Activated CD8-positive, alpha-beta T cell treated with anti-CD3 and anti-CD28 coated beads, Interleukin-2, amount 10 ng/mL, durations not matched to agents 7 days and 5 days (primary cell): ENCODE data around the gene BMPER. TPM values are rescaled to one million over a fixed set of nuclear protein-coding genes. Genes with fewer than 3 reads are reported as not detected.

Experiments used
- ATAC-seq: fragments of 150-1000 bp; cut with Tn5 transposase; one replicate; pipeline ENCODE4 v1.10.0; 2021; ENCODE audit warnings: moderate library complexity
- CTCF ChIA-PET: fragments of 350-600 bp; sonication (Branson Sonifier 250); formaldehyde crosslinking; loops from one replicate; lab custom pipeline; 2021; ENCODE audit warnings: antibody characterized with exemption; lab: Charles Lee
- POLR2A ChIA-PET: fragments of 350-600 bp; sonication (Branson Sonifier 250); formaldehyde crosslinking; loops from one replicate; lab custom pipeline; 2021; ENCODE audit warnings: antibody characterized with exemption; lab: Charles Lee
- DNase-seq: peaks from one replicate; pipeline ENCODE4 v3.0.0-alpha.2; 2020
- H3K27ac Mint-ChIP-seq: one replicate; pipeline ENCODE4 v1.8.0; 2021; ENCODE audit warnings: mild to moderate bottlenecking, mixed read lengths
- H3K27me3 Mint-ChIP-seq: one replicate; pipeline ENCODE4 v1.8.0; 2021; ENCODE audit warnings: low read depth, mixed read lengths
- H3K36me3 Mint-ChIP-seq: one replicate; pipeline ENCODE4 v1.8.0; 2021; ENCODE audit warnings: low read depth, mixed read lengths
- H3K4me1 Mint-ChIP-seq: one replicate; pipeline ENCODE4 v1.8.0; 2021; ENCODE audit warnings: low read depth, mixed read lengths
- H3K4me3 Mint-ChIP-seq: one replicate; pipeline ENCODE4 v1.8.0; 2021; ENCODE audit warnings: mild to moderate bottlenecking, mixed read lengths
- H3K9me3 Mint-ChIP-seq: one replicate; pipeline ENCODE4 v1.8.0; 2022; ENCODE audit warnings: mixed read lengths; ENCODE audit not compliant: insufficient read depth
- total RNA-seq, 2 experiments: library from RNA; stranded (reverse); gene quantifications; one replicate each; pipeline ENCODE4 v1.2.3, GENCODE V29; 2021

The BMPER gene
- total RNA-seq, 2 experiments from 2014 or later: not detected

GRCh38 chr7:33932832-33933468 lies 27.6 kb downstream of the BMPER start:
- Mint-ChIP-seq H3K4me1 (peaks cover 4% of the 10 kb centered on the region), H3K36me3 (no peaks in the 10 kb centered on the region), H3K4me3 (no peak overlapping the region), H3K27ac (no peak overlapping the region), H3K27me3 (peaks cover 5% of the 10 kb centered on the region), H3K9me3 (no peaks in the 10 kb centered on the region)
- ATAC-seq (peak; percentile 47), DNase-seq (peak; percentile 69)
- ChIA-PET POLR2A (no interaction called here), CTCF (interaction anchor here (0.6 to 2.6 kb wide), 18 partner anchors 9 to 750 kb away, joined by 3 to 18 read pairs (median 6); no protein-coding TSS in a partner anchor)

- Mint-ChIP-seq H3K36me3 (no peaks in the 10 kb centered on the region), H3K4me1 (peaks cover 4% of the 10 kb centered on the region), H3K27me3 (peaks cover 5% of the 10 kb centered on the region), H3K9me3 (no peaks in the 10 kb centered on the region), H3K4me3 (no peak overlapping the region), H3K27ac (no peak overlapping the region)
- no peak for ATAC-seq
- no peak for DNase-seq
- CTCF ChIA-PET: interaction anchor here (0.6 to 2.6 kb wide), 14 partner anchors 10 to 751 kb away, joined by 3 to 18 read pairs (median 6); no protein-coding TSS in a partner anchor
- POLR2A ChIA-PET: no interaction called here
Observed at GRCh38 chr7:33933611-33934281, 28.4 kb downstream of the BMPER start.

DNA sequence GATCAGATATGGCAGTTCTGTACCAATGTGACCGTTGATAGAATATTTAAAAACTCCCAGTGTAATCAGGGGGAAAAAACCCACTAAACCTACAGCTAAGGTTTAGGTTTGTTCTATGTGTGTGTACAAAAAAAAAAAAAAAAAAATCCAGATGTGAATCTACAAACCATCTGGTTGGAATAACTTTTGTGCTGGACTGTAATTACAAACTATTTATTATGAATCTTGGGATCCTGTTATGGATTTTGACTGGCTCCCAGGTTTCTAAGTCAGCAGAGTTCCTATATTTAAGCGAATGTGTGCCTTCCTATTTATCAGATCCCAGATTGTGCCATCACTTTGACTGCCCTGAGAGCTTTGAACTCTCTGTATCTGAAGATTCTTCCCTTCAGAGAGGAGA lies 29.1 kb downstream of the BMPER start:
- POLR2A ChIA-PET: no interaction called here
- peaks cover 4% of the 10 kb centered on the region for H3K4me1 Mint-ChIP-seq
- no peak for DNase-seq
- H3K27me3 Mint-ChIP-seq: peaks cover 5% of the 10 kb centered on the region
- no peaks in the 10 kb centered on the region for H3K36me3 Mint-ChIP-seq
- CTCF ChIA-PET: interaction anchor here (1.2 to 2.6 kb wide), 2 partner anchors 748 to 751 kb away, joined by 3 to 18 read pairs; no protein-coding TSS in a partner anchor
- no peak overlapping the region for H3K4me3 Mint-ChIP-seq
- no peak for ATAC-seq
- H3K9me3 Mint-ChIP-seq: no peaks in the 10 kb centered on the region
- H3K27ac Mint-ChIP-seq: no peak overlapping the region

DNA sequence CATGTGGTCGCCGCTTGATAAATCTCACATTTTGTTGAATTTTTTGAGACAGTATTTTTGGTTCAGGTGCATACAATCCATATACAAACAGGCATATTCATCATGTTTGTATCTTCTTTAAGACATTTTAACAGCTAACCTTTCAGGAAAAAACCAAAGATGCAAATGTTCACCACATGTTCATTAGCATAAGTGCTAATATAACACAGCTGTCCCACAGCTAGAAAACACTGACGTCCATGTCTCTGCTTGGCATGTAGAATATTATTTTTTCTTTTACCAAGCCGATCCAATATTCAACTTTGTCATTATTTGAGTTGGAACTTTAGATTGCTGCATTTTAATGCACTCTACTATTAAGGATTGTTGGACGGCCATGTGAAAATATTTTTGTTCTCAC lies 31.2 kb downstream of the BMPER start:
- peaks cover 4% of the 10 kb centered on the region for H3K4me1 Mint-ChIP-seq
- ChIA-PET CTCF (no interaction called here), POLR2A (no interaction called here)
- no peaks in the 10 kb centered on the region for H3K9me3 Mint-ChIP-seq
- no peak for ATAC-seq
- no peak overlapping the region for H3K4me3 Mint-ChIP-seq
- no peak overlapping the region for H3K27ac Mint-ChIP-seq
- H3K36me3 Mint-ChIP-seq: no peaks in the 10 kb centered on the region
- H3K27me3 Mint-ChIP-seq: peaks cover 5% of the 10 kb centered on the region
- no peak for DNase-seq

DNA sequence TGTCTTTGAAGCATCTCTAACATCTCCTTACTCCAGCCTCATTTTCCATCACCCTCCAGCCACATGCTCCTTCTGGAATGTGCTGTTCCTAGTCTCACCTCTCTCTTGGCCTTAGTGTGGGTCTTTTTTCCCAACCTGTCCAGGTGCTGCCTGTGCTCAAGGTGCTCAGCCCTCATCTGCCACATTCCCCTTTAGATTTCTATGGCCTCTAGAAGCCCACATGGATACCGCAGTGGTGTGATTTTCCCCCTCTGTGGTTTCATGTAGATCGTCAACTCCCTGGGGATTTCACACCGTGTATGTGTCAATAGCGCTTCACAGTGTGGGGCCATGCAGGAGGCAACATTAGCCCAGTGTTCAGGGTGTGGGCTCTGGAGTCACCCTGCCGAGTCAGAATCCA lies 32.5 kb downstream of the BMPER start:
- CTCF ChIA-PET: no interaction called here
- Mint-ChIP-seq H3K36me3 (no peaks in the 10 kb centered on the region), H3K27ac (no peak overlapping the region), H3K4me3 (no peak overlapping the region), H3K4me1 (peaks cover 2% of the 10 kb centered on the region), H3K27me3 (peaks cover 3% of the 10 kb centered on the region), H3K9me3 (no peaks in the 10 kb centered on the region)
- POLR2A ChIA-PET: no interaction called here
- DNase-seq (no peak), ATAC-seq (no peak)

DNA sequence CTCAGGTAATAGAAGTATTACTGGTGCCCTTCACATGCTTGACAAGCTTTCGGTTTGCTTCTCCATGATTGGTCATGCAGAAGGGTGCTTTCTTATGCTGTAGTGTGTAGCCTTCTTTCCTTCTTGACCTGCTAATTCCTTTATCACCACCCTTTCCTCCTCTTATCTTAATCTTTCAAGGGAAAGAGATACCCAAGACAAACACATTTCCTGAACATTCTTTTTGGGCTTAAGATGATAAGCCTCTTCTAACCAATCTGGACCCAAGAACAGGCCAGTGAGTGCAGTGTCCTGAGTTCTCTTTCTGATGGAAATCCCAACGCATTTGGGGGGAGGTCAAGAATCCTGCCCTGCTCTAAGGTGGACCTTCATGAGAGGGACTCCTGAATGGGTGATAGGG lies 33.8 kb downstream of the BMPER start:
- no peak for ATAC-seq
- H3K27ac Mint-ChIP-seq: no peak overlapping the region
- H3K36me3 Mint-ChIP-seq: no peaks in the 10 kb centered on the region
- CTCF ChIA-PET: no interaction called here
- DNase-seq: no peak
- H3K4me3 Mint-ChIP-seq: no peak overlapping the region
- no peaks in the 10 kb centered on the region for H3K27me3 Mint-ChIP-seq
- no peaks in the 10 kb centered on the region for H3K9me3 Mint-ChIP-seq
- no peaks in the 10 kb centered on the region for H3K4me1 Mint-ChIP-seq
- POLR2A ChIA-PET: no interaction called here

- DNase-seq (no peak), ATAC-seq (no peak)
- Mint-ChIP-seq H3K4me3 (no peak overlapping the region), H3K4me1 (no peaks in the 10 kb centered on the region), H3K36me3 (no peaks in the 10 kb centered on the region), H3K9me3 (no peaks in the 10 kb centered on the region), H3K27me3 (no peaks in the 10 kb centered on the region), H3K27ac (no peak overlapping the region)
- ChIA-PET POLR2A (no interaction called here), CTCF (no interaction called here)
Observed at GRCh38 chr7:33940503-33940902, 35.2 kb downstream of the BMPER start.

DNA sequence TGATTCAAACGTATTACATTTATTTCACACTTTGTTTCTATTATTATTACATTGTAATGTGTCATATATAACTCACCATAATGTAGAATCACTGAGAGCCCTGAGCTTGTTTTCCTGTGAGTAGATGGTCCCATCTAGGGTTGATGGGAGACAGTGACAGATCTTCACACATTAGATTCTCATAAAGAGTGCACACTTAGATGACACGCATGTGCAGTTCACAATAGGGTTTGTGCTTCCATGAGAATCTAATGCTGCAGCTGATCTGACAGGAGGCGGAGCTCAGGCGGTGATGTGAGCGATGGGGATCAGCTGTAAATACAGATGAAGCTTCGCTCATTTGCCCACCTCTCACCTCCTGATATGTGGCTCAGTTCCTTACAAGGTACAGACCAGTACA lies 36.1 kb downstream of the BMPER start:
- no peaks in the 10 kb centered on the region for H3K4me1 Mint-ChIP-seq
- DNase-seq: no peak
- H3K9me3 Mint-ChIP-seq: no peaks in the 10 kb centered on the region
- H3K36me3 Mint-ChIP-seq: no peaks in the 10 kb centered on the region
- no peak for ATAC-seq
- ChIA-PET POLR2A (no interaction called here), CTCF (interaction anchor here (1.5 kb wide), 1 partner anchor 8 kb away, joined by 4 read pairs; no protein-coding TSS in a partner anchor)
- no peaks in the 10 kb centered on the region for H3K27me3 Mint-ChIP-seq
- no peak overlapping the region for H3K27ac Mint-ChIP-seq
- no peak overlapping the region for H3K4me3 Mint-ChIP-seq

GRCh38 chr7:33946094-33946699 lies 40.9 kb downstream of the BMPER start:
- H3K27me3 Mint-ChIP-seq: no peaks in the 10 kb centered on the region
- POLR2A ChIA-PET: no interaction called here
- DNase-seq (no peak), ATAC-seq (no peak)
- H3K36me3 Mint-ChIP-seq: no peaks in the 10 kb centered on the region
- H3K9me3 Mint-ChIP-seq: no peaks in the 10 kb centered on the region
- H3K4me3 Mint-ChIP-seq: no peak overlapping the region
- H3K27ac Mint-ChIP-seq: no peak overlapping the region
- H3K4me1 Mint-ChIP-seq: no peaks in the 10 kb centered on the region
- CTCF ChIA-PET: no interaction called here

- H3K9me3 Mint-ChIP-seq: no peaks in the 10 kb centered on the region
- ChIA-PET POLR2A (no interaction called here), CTCF (interaction anchor here (1.8 kb wide), 1 partner anchor 17 kb away, joined by 6 read pairs; no protein-coding TSS in a partner anchor)
- H3K36me3 Mint-ChIP-seq: no peaks in the 10 kb centered on the region
- no peaks in the 10 kb centered on the region for H3K27me3 Mint-ChIP-seq
- H3K4me1 Mint-ChIP-seq: no peaks in the 10 kb centered on the region
- H3K27ac Mint-ChIP-seq: no peak overlapping the region
- no peak for ATAC-seq
- H3K4me3 Mint-ChIP-seq: no peak overlapping the region
- no peak for DNase-seq
Observed at GRCh38 chr7:33950047-33950714, 44.8 kb downstream of the BMPER start.

DNA sequence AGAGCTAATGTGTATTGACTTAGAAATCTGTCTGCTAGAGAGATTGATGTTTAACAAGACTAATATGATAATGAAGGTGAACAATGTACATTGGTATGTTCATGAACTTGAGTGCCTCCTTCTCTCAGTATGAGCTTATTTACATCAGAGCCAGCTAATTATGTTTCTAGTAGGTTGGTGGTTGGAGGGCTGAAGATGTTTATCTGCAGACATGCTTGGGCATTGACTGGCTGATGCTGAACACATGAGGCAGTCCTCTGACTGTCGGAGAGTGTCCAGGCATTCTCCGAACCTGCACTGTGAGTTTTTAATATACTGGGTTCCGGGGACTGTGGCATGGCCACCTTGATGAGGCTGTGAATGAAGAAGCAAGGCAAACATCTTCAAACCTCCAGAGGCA lies 47.5 kb downstream of the BMPER start:
- CTCF ChIA-PET: no interaction called here
- no peak for ATAC-seq
- POLR2A ChIA-PET: no interaction called here

DNA sequence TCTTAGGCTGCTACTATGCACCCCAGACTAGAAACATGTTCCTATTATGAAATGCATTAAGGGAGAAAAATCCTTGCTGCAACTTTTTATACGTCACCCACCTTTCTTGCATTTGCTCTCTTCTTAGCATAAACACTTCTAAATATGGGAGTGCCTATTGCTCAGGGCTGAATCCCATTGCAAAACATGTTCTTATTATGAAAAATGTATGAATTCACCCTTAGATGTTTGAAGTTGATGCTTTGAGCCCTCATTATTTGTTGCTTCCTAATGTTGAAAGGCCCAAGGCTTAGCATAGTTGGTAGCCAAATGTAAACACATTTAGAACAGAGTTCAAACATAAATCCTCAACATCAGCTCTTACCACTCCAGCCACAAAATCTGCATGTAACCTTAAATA lies 52.8 kb downstream of the BMPER start:
- no peaks in the 10 kb centered on the region for H3K9me3 Mint-ChIP-seq
- H3K4me3 Mint-ChIP-seq: no peak overlapping the region
- H3K4me1 Mint-ChIP-seq: no peaks in the 10 kb centered on the region
- no peaks in the 10 kb centered on the region for H3K27me3 Mint-ChIP-seq
- ATAC-seq: no peak
- no peak for DNase-seq
- ChIA-PET POLR2A (no interaction called here), CTCF (no interaction called here)
- no peak overlapping the region for H3K27ac Mint-ChIP-seq
- no peaks in the 10 kb centered on the region for H3K36me3 Mint-ChIP-seq

More for the DNA sequence above, 47.5 kb downstream of the BMPER start:
- Mint-ChIP-seq H3K27me3 (no peaks in the 10 kb centered on the region), H3K4me3 (no peak overlapping the region), H3K4me1 (no peaks in the 10 kb centered on the region), H3K9me3 (no peaks in the 10 kb centered on the region), H3K27ac (no peak overlapping the region), H3K36me3 (no peaks in the 10 kb centered on the region)
- DNase-seq: no peak
